Measurements from ENCODE around the gene DNM1. TPM values are rescaled to one million over a fixed set of nuclear protein-coding genes. Genes with fewer than 3 reads are reported as not detected.

The DNM1 gene
- 52.7 TPM for total RNA-seq

DNA sequence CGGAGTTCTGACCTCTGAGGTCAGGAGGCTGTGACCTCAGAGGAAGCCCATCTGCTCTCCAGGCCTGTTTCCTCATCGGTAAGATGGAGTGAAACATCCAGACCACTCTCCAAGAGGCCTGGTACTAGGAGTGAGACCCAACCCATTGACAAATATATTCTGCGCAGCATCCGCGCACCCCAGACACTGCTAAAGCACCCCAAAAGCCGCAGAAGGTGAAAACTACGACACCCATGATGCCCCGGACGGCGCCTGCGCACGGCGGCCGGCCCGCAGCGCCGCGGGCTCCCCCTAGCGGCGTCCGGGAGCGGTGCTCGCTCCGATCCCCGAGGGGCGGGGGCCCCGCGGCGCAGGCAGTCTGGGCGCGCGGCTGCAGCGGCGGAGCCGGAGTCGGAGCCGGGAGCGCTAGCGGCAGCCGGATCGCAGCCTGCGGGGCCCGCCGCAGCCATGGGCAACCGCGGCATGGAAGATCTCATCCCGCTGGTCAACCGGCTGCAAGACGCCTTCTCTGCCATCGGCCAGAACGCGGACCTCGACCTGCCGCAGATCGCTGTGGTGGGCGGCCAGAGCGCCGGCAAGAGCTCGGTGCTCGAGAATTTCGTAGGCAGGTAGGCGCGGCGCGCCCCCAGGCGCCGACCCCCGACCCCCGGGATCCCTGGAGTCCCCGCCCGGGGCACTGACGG lies at the start of gene DNM1:
DNM1 (plus strand) TSS at position 356 of the 683 bp plus-strand sequence; CDS start at position 448, 92 bp downstream.
- peak; percentile 68 for ATAC-seq
- intact Hi-C loops (cut with DNase I) = no loop called here
- DNase-seq (ENCODE audit: low spot score) = no peak

DNA sequence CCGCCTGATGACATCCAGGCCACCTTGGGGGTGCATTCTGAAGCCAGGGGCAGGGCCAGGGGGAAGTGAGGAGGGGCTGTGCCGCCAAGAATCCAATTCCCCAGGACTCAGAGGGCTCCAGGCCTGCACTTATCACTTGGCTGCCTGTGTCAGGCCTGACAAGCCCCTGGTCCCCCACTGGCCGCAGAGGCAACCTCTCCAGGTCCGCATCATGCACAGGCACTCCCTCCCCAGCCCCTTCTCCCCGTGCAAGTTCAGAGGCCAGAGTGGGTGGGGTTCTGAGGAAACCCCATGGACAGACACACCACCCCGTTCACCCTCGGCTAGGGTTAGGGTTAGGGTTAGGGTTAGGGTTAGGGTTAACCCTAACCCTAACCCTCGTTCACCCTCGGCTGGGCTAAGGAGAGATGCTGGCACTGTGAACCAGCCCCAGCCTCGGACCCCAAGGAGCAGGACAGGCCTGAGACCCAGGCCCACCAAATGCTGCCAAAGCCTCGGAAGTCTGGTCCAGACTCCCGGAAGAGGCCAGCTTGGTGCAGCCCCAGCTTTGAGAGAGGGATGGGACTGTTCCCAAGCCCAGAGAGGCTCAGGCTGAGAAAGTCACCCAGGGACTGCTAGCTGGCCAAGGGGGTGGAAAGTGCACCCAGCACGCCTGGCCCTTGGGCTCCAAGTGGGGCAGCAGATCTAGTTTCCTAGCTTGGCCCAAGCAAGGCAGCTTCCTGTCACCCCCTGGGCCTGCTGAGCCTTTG lies 49.1 kb upstream of the DNM1 start:
- intact Hi-C loops (cut with DNase I) = no loop called here
- ATAC-seq (no peak), DNase-seq (ENCODE audit: low spot score) (no peak)

DNA sequence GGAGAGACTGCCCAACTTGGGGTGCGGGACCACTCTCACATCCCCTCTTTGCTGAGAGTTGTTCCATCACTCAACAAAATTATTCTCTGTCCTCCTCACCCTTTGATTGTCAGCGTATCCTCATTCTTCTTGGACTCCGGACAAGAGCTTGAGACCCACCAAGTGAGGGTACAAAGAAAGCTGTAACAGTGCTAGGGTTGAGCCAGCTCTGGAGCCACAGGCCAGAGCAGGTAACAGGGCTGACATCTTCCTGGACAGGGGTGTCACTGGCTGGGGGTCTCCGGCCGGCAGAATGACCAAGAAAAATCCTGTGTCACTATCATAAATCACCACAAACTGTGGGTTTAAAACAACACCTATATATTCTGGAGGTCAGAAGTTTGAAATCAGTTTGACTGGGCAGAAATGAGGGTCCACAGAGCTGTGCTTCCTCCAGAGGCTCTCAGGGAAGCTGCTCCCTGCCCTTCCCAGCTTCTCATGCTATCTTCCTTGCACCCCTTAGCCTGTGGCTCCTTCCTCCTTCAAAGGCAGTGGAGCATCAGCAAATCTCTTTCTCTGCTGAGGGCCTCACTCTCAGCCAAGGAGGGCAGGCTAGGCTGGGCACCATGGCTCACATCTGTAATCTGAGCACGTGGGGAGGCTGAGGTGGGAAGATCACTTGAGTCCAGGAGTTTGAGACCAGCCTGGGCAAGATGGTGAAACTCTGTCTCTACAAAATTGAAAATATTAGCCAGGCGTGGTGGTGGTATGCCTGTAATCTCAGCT lies 47.3 kb upstream of the DNM1 start:
- ATAC-seq (no peak), DNase-seq (ENCODE audit: low spot score) (no peak)
- intact Hi-C loops (cut with DNase I) = no loop called here

DNA sequence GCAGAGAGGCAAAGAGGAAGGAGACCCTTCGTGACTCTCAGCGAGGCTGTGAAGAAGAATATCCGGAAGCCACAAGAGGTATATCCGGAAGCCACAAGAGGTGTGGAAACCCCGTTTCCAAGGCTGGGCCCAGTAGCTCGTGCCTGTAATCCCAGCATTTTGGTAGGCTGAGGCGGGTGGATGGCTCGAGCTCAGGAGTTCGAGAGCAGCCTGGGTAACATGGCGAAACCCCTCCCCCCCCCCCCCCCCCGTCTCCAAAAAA lies 43.7 kb upstream of the DNM1 start:
- ATAC-seq (peak; percentile 18), DNase-seq (ENCODE audit: low spot score) (no peak)
- intact Hi-C loops (cut with DNase I) = no loop called here

DNA sequence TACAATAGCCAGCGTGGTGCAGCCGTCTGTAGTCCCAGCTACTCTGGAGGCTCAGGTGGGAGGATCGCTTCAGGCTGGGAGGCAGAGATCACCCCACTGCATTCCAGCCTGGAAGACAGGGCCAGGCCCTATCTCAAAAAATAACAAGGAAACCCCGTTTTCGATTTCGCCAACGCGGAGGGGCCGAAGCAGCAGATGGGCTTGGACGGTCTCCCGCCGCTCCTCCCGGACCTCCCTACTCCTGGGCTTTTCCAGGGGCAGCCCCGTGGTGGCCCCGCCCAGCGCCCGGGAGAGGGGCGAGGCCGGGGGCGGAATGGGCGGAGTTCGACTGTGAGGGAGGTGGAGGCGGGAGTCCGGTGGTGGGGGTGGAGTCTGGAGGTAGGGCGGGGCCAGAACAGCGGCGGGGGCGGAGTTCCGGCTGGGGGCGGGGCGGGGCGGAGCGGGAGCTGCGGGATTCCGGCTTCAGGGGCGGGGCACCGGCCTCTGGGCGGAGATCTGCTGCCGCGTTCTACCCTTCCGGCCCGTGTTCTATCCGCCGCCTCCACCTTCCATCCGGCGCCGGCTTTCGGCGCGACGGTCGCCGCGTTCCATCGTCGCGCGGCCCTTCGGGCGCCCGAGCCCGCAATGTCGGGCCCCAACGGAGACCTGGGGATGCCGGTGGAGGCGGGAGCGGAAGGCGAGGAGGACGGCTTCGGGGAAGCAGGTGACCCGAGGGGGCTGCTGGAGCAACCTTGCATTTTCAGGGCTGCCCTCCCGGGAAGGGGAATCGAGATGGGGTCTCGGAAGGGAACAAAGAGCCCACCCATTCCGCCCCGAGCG lies 43.2 kb upstream of the DNM1 start, which contains the start of gene BBLN:
BBLN (plus strand) TSS at position 482 of the 819 bp plus-strand sequence; CDS start at position 625, 143 bp downstream.
- intact Hi-C loops (cut with DNase I) = no loop called here
- peak; percentile 98 for DNase-seq (ENCODE audit: low spot score)
- ATAC-seq = peak; percentile 97

DNA sequence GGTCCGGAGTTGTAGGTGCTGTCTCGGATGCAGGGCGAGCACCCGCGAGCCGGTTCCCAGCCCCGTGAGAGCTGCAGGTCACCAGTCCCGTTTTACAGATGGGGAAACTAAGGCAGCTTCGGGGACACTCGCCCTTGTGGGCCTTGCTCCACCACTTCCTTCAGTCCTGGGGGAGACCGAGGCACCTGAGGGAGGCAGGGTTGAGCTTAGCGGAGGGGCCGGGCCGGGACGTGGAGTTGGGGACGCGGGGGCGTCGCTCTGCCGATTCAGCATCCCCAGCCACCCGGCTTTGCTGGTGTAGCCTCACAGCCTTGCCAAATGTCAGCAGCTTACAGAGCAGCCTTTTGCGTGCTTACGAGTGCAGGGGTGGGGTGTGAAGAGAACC lies 42.6 kb upstream of the DNM1 start:
- ATAC-seq = peak; percentile 2
- DNase-seq (ENCODE audit: low spot score) = no peak
- intact Hi-C loops (cut with DNase I) = no loop called here

DNA sequence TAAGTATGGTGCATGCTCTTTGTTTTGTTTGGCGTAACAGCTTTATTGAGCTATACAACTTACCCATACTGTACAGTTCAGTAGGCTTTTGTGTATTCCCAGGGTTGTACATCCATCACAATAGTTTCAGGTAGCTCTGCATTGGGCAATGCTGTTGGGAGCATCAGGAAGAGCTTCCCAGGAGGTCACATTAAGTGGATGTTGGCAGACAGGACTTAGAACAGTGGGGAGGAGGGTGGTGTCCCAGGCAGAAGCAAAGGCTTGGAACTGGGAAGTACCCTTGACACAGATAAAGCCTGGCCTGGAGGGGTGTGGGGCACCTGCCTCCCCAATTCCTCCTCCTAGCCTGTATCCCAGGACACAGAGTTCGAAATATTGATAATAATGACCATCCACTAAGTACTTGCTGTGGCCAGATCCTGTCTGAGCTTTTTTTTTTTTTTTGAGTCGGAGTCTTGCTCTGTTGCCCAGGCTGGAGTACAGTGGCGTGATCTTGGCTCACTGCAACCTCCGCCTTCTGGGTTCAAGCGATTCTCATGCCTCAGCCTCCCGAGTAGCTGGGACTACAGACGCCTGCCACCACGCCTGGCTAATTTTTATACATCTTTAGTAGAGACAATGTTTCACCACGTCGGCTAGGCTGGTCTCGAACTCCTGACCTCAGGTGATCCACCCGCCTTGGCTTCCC lies 41.8 kb upstream of the DNM1 start:
- no peak for DNase-seq (ENCODE audit: low spot score)
- intact Hi-C loops (cut with DNase I) = no loop called here
- ATAC-seq = no peak

DNA sequence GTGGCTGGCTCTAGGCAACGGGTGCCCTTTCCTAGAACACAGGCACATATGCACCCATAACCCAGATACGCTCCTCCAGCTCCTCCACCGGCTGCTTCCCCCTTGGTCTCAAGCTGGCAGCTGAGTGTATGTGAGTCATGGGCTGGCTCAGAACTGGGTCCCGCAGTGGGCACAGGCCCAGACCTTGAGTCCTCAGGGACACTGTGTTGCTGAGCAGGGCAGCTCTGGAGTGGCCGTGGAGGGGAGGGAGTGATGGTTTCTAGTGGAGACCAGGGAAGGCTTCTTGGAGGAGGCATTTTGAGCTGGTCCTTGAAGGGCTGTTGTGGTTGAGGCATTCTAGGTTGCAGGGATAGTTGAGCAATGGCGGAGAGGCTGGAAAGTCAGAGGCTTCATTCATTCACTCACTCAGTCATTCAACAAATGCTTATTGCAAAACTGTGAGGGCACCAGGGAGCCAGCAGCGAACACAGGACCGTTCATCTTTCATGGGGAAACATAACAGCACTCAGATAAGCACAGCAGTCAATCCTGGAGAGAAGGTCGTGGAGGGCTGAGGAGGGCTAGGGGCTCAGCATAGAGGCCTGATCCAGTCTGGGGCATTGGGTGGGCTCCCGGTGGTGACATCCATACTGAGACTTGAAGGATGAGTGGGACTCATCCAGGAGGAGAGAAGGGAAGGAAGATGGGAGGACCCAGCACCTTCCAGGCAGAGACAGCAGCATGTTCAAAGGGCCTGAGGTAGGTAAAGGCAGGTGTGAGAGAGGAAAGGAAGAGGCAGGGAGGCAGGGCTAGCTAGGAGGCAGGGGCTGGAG lies 40.8 kb upstream of the DNM1 start:
- DNase-seq (ENCODE audit: low spot score) (no peak), ATAC-seq (no peak)
- intact Hi-C loops (cut with DNase I) = no loop called here

DNA sequence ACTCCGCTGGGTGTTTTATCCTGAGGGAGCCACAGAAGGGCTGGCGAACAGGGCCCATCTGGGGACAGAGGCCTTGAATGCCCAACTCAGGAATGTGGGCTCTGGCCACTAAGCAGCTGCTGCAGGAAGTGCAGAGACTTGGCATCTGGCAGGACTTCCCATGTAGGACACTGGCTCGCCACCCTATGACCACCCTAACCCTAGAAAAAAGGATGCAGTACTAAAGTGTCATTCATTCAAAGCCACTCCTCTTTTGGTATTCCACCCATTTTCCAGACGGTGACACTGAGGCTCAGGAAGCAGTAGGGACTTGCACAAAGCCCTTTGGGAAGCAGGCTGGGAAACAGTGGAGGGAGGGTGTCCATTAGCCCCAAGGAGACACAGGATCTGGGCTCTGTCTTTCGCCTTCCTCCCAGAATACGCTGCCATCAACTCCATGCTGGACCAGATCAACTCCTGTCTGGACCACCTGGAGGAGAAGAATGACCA lies 40.1 kb upstream of the DNM1 start:
- intact Hi-C loops (cut with DNase I) = no loop called here
- DNase-seq (ENCODE audit: low spot score) = no peak
- no peak for ATAC-seq

DNA sequence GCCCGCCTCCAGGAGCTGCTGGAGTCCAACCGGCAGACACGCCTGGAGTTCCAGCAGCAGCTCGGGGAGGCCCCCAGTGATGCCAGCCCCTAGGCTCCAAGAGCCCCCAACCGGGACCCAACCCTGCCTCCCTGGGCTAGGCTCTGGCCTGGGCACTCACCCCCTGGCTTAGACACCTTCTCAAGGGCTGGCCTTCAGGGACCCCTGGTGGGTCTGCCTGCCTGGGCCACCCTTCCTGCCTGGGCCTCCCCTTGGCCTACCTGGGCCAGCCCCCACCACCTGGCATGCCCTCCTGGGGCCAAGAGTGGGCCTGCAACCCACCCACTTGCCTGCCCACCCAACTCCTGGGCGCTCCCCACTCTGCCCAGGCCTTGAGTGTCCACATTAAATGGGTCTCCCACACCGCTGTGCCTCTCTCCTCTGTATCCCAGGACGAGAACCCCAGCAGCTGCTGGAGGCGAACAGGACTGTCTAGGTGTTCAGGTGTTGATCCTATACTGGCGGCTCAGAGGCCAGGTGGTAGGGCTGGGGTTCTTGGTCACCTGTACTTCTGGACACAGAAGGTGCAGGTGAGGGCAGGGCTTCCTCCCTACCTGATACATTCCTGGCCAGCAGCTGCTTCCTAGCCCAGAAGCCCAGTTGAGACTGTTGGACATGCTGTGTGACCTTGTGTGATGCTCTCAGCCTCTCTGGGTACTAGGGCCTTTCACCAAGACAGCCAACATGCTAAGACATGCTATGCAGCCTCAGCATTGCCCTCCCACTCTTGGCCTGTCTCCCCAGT lies 39.5 kb upstream of the DNM1 start:
- intact Hi-C loops (cut with DNase I) = no loop called here
- no peak for ATAC-seq
- DNase-seq (ENCODE audit: low spot score) = no peak

DNA sequence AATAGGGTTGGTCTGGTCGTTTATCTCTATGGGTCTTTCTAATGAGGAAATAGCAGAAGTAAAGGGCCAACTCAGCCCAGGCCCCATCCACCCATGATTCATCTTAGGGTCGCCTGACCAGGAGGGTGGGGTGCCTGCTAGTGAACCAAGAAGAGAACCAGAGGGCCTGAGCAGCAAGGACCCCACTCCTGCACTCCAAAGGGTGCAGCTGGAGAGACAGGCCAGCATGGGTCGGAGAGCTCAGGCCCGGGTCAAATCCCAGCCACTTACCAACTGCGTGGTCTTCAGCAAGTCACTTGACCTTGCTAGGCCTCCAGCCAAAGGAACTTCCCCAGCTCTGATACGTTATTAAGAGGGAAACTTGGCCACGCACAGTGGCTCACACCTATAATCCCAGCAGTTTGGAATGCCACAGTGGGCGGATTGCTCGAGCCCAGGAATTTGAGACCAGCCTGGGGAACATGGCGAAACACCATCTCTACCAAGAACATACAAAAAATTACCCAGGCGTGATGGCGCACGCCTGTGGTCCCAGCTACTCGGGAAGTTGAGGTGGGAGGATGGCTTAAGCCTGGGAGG lies 38.8 kb upstream of the DNM1 start:
- ATAC-seq (no peak), DNase-seq (ENCODE audit: low spot score) (no peak)

DNA sequence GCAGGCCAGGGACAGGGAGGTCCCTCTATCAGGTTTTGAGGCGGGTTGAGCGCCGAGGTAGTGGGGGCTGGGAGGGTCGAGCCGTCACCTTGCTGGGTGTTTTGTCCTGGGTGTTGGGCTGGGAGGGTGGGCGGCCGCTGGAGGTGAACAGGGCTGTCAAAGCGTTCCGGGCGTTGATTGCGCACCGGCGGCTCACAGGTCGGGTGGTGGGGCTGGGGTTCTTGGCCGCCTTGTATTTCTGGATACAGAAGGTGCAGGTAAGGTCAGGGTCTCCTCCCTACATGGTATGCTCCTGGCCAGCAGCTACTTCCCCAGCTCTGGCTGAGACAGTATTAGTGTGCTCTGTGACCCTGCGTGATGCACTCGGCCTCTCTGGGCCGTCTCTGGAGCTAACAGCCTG lies 37.0 kb upstream of the DNM1 start:
- ATAC-seq = no peak
- no peak for DNase-seq (ENCODE audit: low spot score)
- intact Hi-C loops (cut with DNase I) = no loop called here

More for the DNA sequence above, 38.8 kb upstream of the DNM1 start:
- intact Hi-C loops (cut with DNase I) = no loop called here

DNA sequence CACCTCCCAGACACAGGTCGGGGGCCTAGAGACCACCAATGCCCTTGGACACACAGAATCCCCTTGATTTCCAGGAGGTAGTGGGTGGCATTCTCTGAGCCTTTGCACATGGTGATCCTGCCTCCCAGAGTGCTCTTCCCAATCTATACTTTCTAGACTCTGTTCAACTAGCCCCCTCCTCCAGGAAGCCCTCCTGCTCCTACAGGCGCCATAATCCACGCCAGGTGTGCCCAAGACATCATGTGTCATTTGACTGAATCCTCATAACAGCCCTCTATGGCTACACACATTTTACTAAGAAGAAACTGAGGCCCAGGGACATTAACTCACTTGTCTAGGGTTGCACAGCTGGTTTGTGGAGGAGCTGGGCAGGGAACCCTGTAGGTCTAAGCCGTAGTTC lies 36.0 kb upstream of the DNM1 start:
- ATAC-seq (no peak), DNase-seq (ENCODE audit: low spot score) (no peak)
- intact Hi-C loops (cut with DNase I) = no loop called here

DNA sequence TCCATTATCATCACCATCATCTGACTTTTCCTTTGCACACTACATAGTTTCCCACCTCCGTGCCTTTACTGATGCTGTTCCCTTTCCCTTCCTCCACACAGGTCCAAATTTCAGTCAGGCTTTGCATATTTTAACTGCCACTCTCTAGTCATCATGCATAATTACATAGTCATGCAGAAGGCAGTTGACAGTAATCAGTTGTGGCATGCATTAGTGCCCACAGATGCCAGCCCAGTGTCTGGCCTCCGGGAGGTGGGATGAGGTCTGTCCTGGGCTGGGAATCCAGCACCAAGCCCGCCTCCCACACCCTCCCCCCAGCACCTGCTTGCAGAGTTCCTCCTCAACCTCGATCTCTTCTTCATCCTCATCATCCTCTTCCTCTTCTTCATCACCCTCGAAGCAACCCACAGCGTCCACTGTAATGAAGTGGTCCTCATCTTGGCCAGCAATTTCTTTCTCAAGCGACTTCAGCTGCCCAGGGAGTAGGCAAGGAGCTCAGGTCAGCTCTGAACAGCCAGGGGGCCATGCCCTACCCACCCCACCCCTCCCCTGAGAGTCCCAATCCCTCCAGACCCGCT lies 34.4 kb upstream of the DNM1 start:
- DNase-seq (ENCODE audit: low spot score) (no peak), ATAC-seq (no peak)
- intact Hi-C loops (cut with DNase I) = no loop called here

DNA sequence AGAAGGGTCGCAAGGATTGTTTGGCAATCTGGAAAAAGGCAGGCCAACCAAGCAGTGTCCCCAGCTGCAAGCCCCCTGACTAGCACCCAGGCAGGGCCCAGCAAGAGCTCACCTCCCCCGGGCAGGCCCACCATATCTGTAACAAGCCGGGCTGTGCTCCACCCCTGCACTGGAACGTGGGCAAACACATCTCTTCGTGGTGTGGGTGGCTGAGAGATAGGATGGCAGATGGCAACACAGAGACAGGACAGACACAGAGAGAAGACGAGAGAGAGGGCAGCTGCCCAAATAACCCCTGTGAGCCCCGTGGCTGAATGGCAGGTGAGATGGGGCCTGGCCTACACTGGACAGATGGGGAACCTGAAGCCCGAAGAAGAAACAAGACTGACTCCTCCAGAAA lies 33.7 kb upstream of the DNM1 start:
- intact Hi-C loops (cut with DNase I) = no loop called here
- no peak for DNase-seq (ENCODE audit: low spot score)
- ATAC-seq = no peak

DNA sequence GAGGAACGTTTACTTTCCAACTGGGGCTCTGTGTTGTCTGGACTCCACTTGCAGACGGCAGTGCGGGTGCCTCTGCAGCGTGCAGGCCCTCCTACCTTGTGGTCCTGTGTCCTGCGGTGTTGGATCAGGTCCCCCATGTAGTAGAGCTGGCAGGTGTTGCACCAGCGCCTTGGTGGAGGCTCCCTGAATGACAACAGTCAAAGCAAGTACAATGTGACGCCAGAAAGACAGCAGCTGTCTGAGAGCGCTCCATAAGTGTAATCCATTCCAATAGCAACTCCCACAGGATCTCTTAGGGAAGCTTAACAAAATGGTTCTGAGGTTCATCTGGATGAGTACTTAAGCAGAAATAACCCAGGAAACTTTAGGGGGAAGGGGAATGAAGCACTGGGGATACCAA lies 33.3 kb upstream of the DNM1 start:
- ATAC-seq (no peak), DNase-seq (ENCODE audit: low spot score) (no peak)
- intact Hi-C loops (cut with DNase I) = no loop called here

All from sciatic nerve (tissue), 2 donors.